HG02973 (cell line): ENCODE measurements around the gene HCN2.
"Not testable (repeated sequence)": the region's sequence is repeated elsewhere in the genome, so short reads cannot be mapped to it uniquely, and the experiment has no call there.

ENCODE experiments used
- ATAC-seq: cut with Tn5 transposase; IDR thresholded peaks from one replicate; pipeline ENCODE4 v1.9.1; 2021; ENCODE audit warnings: moderate library complexity; ENCODE audit not compliant: unreplicated experiment

HCN2 gene

GRCh38 chr19:617551-618246 lies 28.0 kb downstream of the HCN2 start:
- no peak for ATAC-seq

GRCh38 chr19:618247-618619 lies 28.6 kb downstream of the HCN2 start:
- ATAC-seq = no peak

- no peak for ATAC-seq
Measured at GRCh38 chr19:618674-619285, 29.1 kb downstream of the HCN2 start.

GRCh38 chr19:619286-620002 lies 29.8 kb downstream of the HCN2 start:
- no peak for ATAC-seq

- ATAC-seq = no peak
Measured at GRCh38 chr19:620166-620862, 30.6 kb downstream of the HCN2 start.

- not testable (repeated sequence) for ATAC-seq
Measured at GRCh38 chr19:621191-621590, 31.5 kb downstream of the HCN2 start.

GRCh38 chr19:621819-622218 lies 32.1 kb downstream of the HCN2 start:
- no peak for ATAC-seq

- ATAC-seq = no peak
Measured at GRCh38 chr19:622666-623065, 33.0 kb downstream of the HCN2 start.

- ATAC-seq = no peak
Measured at GRCh38 chr19:623175-623916, 33.7 kb downstream of the HCN2 start.

GRCh38 chr19:623974-624373 lies 34.3 kb downstream of the HCN2 start:
- no peak for ATAC-seq

- ATAC-seq = no peak
Measured at GRCh38 chr19:624433-625109, 34.9 kb downstream of the HCN2 start.

- no peak for ATAC-seq
Measured at GRCh38 chr19:625257-625656, 35.6 kb downstream of the HCN2 start.

GRCh38 chr19:626566-626965 lies 36.9 kb downstream of the HCN2 start:
- not testable (repeated sequence) for ATAC-seq

- ATAC-seq = no peak
Measured at GRCh38 chr19:628168-628567, 38.5 kb downstream of the HCN2 start.

- not testable (repeated sequence) for ATAC-seq
Measured at GRCh38 chr19:629515-629914, 39.8 kb downstream of the HCN2 start.

GRCh38 chr19:629961-630714 lies 40.5 kb downstream of the HCN2 start:
- ATAC-seq = no peak

- ATAC-seq = peak; percentile 18
Measured at GRCh38 chr19:632579-633067, 42.9 kb downstream of the HCN2 start.

- ATAC-seq = peak; percentile 71
Measured at GRCh38 chr19:633068-633785, 43.5 kb downstream of the HCN2 start, which contains the start of gene POLRMT. Gene POLRMT, minus strand, starts transcription at chr19:633537. Its CDS starts 25 bp downstream, at chr19:633512.
